Gastrocnemius medialis (tissue), 4 donors: Measurements from ENCODE around the gene HK1. TPM values are rescaled to one million over a fixed set of nuclear protein-coding genes. Genes with fewer than 3 reads are reported as not detected.

Source experiments
- ATAC-seq, 2 donors: fragments of 150-250 bp; one replicate each; pipeline ENCODE4 v1.9.1; 2016
- DNase-seq, 2 donors: peaks; one replicate each; pipeline ENCODE4 v3.0.0-alpha.2; 2019
- H3K27ac ChIP-seq, 4 donors: fragments of 200-600 bp; sonication (generic); 1 replicate in 1 of 4; 2 replicates in 3 of 4; pipeline ENCODE4 v1.5.1; 2016 to 2018; ENCODE audit warnings: mild to moderate bottlenecking in 2 of 4, moderate library complexity in 1 of 4
- H3K27me3 ChIP-seq, 3 donors: fragments of 200-600 bp; sonication (generic) in 2 of 3; 1 replicate in 1 of 3; 2 replicates in 2 of 3; pipeline versions ENCODE4 v1.5.1 to v1.6.0; 2016 to 2019; ENCODE audit warnings: mild to moderate bottlenecking in 1 of 3, moderate library complexity in 1 of 3
- H3K36me3 ChIP-seq, 2 donors: fragments of 200-600 bp; sonication (generic) in 1 of 2; one replicate each; pipeline ENCODE4 v1.5.1; 2017 to 2018
- H3K4me1 ChIP-seq, 2 donors: fragments of 200-600 bp; sonication (generic) in 1 of 2; one replicate each; pipeline ENCODE4 v1.5.1; 2016 to 2017; ENCODE audit warnings: mild to moderate bottlenecking in 2 of 2
- H3K4me3 ChIP-seq, 4 donors: fragments of 200-600 bp; sonication (generic) in 3 of 4; 1 replicate in 1 of 4; 2 replicates in 3 of 4; pipeline ENCODE4 v1.5.1; 2016 to 2019; ENCODE audit warnings: mild to moderate bottlenecking in 2 of 4
- H3K9me3 ChIP-seq, 3 donors: fragments of 200-600 bp; sonication (generic) in 2 of 3; 1 replicate in 1 of 3; 2 replicates in 2 of 3; pipeline ENCODE4 v1.5.1; 2016 to 2019
- CTCF ChIP-seq, 5 experiments: fragments of 450-650 bp in 3 of 5; fragments of 200-600 bp in 2 of 5; sonication (generic) in 2 of 5; IDR thresholded peaks in 4 of 5; conservative IDR thresholded peaks in 1 of 5; 1 replicate in 4 of 5; 2 replicates in 1 of 5; pipeline ENCODE4 v1.5.1; 2016 to 2019; ENCODE audit warnings: antibody characterized with exemption in 5 of 5, mild to moderate bottlenecking in 3 of 5, moderate library complexity in 3 of 5
- POLR2A ChIP-seq, 2 donors: fragments of 450-650 bp; IDR thresholded peaks; one replicate each; pipeline ENCODE4 v1.6.1; 2017; ENCODE audit warnings: antibody characterized with exemption in 2 of 2, mild to moderate bottlenecking in 2 of 2, moderate library complexity in 2 of 2
- in situ Hi-C, 4 donors: fragments of 200-750 bp; cut with MboI; loops; one replicate each; pipeline versions ENCODE4 v1.15.0 to v1.8.0; 2017; ENCODE audit warnings: low sequenced_read_pairs in 4 of 4
- intact Hi-C: fragments of 100-400 bp; cut with DNase I; formaldehyde crosslinking; loops from one replicate; pipeline ENCODE4 v1.15.1; 2023; ENCODE audit warnings: low total_unique reads
- total RNA-seq, 4 donors: library from RNA; depleted of rRNA; stranded (reverse); fragments of >200 nt; gene quantifications; one replicate each; pipeline versions ENCODE4 v1.1.0 to v1.2.3, GENCODE V29; 2016

The HK1 gene
- total RNA-seq, 4 donors from 2014 or later = 168 to 331 (median 246) TPM

DNA sequence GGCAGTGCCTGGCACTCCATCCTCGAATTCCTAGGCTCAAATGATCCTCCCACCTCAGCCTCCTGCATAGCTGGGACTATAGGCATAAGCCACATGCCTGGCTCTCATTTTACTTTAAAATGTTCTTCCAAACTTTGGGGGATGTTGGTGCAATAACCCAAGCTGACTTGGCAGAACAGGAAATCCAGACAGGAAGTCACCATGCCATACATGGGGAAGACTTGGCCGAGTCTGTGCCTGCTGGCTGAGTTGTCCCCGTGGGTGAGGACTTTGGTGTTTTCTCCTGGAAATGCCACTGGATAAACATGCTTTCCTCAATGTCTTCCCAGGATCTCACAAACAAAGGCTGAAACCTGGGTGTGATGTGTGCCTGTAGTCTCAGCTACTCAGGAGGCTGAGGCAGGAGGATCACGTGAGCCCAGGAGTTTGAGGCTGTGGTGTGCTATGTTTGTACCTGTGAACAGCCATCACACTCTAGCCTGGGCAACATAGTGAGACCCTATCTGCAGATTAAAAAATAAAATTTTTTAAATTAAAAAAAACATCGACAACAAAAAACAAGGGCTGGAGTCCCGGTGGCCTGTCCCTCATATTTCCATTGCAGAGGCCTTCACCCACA is 38.4 kb upstream of the HK1 start:
- no peaks in the 10 kb centered on the region for H3K9me3 ChIP-seq
- no peaks in the 10 kb centered on the region for H3K36me3 ChIP-seq
- no peak for TF ChIP-seq CTCF (IDR thresholded peaks at IDR 0.05 in 4 of 5, conservative IDR thresholded peaks at IDR 0.05 in 1 of 5)
- TF ChIP-seq POLR2A (IDR thresholded peaks at IDR 0.05) = no peak
- in situ Hi-C loops = loop anchor here (5.0 to 25.0 kb wide), 4 partner anchors 65 to 397 kb away; partner anchors contain the start of gene FAM241B (in 2 of the 4)
- intact Hi-C loops = loop anchor here (5.0 to 10.0 kb wide), 3 partner anchors 77 to 265 kb away; no protein-coding TSS in a partner anchor
- H3K4me3 ChIP-seq = no peak overlapping the region
- H3K27me3 ChIP-seq = no peaks in the 10 kb centered on the region
- ATAC-seq (no peak), DNase-seq (no peak)
- no peak overlapping the region for H3K27ac ChIP-seq
- H3K4me1 ChIP-seq = no peaks in the 10 kb centered on the region

DNA sequence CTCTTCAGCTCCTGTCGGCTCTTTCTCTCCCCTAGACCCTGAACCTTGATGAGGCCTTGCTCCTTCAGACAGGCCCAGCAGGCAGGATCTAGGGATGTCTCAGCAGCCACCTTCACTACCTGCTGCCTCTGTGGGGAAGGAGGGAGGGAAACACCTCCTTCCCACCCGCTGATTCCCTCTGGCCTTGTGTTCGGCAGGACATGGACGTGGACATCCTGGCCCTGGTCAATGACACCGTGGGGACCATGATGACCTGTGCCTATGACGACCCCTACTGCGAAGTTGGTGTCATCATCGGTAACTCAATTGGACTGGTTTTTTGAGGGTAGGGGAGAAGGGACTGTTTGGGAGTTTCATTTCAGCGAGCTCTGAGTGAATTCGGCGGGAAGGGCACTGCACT is 37.8 kb upstream of the HK1 start:
- no peak overlapping the region for H3K4me3 ChIP-seq
- DNase-seq (no peak), ATAC-seq (no peak)
- intact Hi-C loops = no loop called here
- TF ChIP-seq CTCF (IDR thresholded peaks at IDR 0.05 in 4 of 5, conservative IDR thresholded peaks at IDR 0.05 in 1 of 5) = no peak
- H3K4me1 ChIP-seq = no peaks in the 10 kb centered on the region
- in situ Hi-C loops = loop anchor here (10.0 to 25.0 kb wide), 3 partner anchors 64 to 397 kb away; partner anchors contain the start of gene FAM241B (in 2 of the 4)
- no peaks in the 10 kb centered on the region for H3K27me3 ChIP-seq
- H3K9me3 ChIP-seq = no peaks in the 10 kb centered on the region
- no peaks in the 10 kb centered on the region for H3K36me3 ChIP-seq
- H3K27ac ChIP-seq = no peak overlapping the region

DNA sequence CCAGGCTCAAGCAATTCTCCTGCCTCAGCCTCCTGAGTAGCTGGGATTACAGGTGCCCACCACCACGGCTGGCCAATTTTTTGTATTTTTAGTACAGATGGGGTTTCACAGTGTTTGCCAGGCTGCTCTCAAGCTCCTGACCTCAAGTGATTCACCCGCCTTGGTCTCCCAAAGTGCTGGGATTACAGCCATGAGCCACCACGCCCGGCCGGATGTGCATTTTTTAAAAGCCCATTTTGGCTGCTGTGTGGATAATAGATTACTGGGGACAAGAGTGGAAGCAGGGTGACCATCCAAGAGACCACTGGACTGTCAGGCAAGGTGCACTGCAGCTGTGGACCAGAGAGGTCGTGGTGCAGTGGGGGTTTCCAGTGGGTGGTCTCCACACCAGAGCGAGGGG is 36.7 kb upstream of the HK1 start:
- DNase-seq = no peak
- no peak for ATAC-seq
- in situ Hi-C loops = loop anchor here (10.0 to 25.0 kb wide), 3 partner anchors 63 to 396 kb away; partner anchors contain the start of gene FAM241B (in 2 of the 4)
- Histone ChIP-seq H3K9me3 (no peaks in the 10 kb centered on the region), H3K27me3 (no peaks in the 10 kb centered on the region), H3K36me3 (no peaks in the 10 kb centered on the region), H3K4me1 (no peaks in the 10 kb centered on the region), H3K27ac (no peak overlapping the region), H3K4me3 (no peak overlapping the region)
- TF ChIP-seq POLR2A (IDR thresholded peaks at IDR 0.05) (no peak), CTCF (IDR thresholded peaks at IDR 0.05 in 4 of 5, conservative IDR thresholded peaks at IDR 0.05 in 1 of 5) (no peak)
- intact Hi-C loops = no loop called here

- Histone ChIP-seq H3K4me3 (no peak overlapping the region), H3K27me3 (no peaks in the 10 kb centered on the region), H3K36me3 (no peaks in the 10 kb centered on the region), H3K9me3 (no peaks in the 10 kb centered on the region), H3K4me1 (no peaks in the 10 kb centered on the region), H3K27ac (no peak overlapping the region)
- in situ Hi-C loops (loop anchor here (10.0 to 25.0 kb wide), 3 partner anchors 63 to 395 kb away; partner anchors contain the start of gene FAM241B (in 2 of the 4)), intact Hi-C loops (no loop called here)
- no peak for ATAC-seq
- TF ChIP-seq CTCF (IDR thresholded peaks at IDR 0.05 in 4 of 5, conservative IDR thresholded peaks at IDR 0.05 in 1 of 5) (no peak), POLR2A (IDR thresholded peaks at IDR 0.05) (no peak)
- no peak for DNase-seq
Observed at GRCh38 chr10:69242040-69242851, 36.0 kb upstream of the HK1 start.
